HG02973 (cell line): ENCODE measurements around the gene ERGIC1.
"Not testable (repeated sequence)": the region's sequence is repeated elsewhere in the genome, so short reads cannot be mapped to it uniquely, and the experiment has no call there.

ENCODE experiments used
- ATAC-seq: cut with Tn5 transposase; IDR thresholded peaks from one replicate; pipeline ENCODE4 v1.9.1; 2021; ENCODE audit warnings: moderate library complexity; ENCODE audit not compliant: unreplicated experiment

The ERGIC1 gene, protein sequence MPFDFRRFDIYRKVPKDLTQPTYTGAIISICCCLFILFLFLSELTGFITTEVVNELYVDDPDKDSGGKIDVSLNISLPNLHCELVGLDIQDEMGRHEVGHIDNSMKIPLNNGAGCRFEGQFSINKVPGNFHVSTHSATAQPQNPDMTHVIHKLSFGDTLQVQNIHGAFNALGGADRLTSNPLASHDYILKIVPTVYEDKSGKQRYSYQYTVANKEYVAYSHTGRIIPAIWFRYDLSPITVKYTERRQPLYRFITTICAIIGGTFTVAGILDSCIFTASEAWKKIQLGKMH

DNA sequence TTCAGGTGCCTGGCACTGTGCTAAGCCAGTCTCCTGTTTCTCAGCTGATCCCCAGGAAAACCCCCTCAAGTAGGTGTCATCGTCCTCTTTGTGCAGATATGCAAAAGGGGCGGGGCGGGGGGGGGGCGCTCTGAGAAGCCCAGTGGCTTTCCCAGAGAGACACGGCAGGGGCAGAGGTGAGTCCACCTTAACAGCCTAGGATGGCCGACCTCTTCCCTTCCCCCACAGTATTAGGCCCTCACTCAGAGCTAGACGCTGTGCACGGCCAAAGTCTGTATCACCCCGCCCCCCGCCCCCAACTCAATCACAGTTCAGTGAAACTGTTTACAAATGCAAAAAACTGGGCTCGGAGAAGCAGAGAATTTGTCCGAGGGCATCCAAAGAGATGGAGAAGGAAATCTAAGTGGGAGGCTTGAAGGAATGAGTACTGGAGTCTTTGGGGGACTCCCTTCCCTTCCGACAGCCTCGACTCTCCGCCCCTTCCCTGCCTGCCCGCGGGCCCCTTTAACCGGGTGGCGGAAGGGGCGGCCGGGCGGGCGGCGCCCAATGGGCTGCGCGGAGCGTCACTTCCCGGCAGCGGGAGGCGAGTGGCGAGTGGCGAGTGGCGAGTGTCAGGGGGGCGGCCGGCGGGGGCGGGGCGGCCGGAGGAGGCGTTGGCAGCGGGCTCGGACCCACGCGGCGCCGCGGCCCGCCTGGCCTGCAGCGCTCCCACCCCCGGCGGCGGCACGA, at the start of gene ERGIC1:
TSS of gene ERGIC1 (plus strand) at position 566 of the 729 bp plus-strand sequence. CDS start at position 729, 163 bp downstream.
- peak; percentile 68 for ATAC-seq

DNA sequence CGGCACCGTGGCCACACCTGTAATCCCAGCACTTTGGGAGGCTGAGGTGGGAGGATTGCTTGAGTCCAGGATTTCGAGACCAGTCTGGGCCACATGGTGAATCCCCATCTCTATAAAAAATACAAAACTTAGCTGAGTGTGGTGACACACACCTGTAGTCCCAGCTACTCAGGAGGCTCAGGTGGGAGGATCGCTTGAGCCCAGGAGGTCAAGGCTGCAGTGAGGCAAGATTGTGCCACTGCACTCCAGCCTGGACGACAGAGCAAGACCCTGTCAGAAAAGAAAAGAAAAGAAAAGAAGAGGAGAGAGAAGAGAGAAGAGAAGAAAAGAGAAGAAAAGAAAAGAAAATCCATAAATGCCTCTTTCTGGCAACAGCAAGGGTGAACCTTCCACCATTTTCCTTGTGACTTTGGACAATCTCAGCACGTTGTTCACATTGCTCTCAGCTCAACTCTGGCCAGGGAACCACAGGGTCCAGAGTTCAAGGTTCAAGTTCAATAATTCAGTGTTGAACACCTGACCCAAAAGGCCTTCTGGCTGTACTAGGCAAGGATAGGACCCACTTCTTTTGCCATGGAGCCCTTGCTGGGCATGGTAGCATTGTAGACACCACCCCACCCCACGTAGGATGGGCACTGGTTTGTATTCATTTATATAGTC, 48.5 kb upstream of the ERGIC1 start:
- no peak for ATAC-seq

DNA sequence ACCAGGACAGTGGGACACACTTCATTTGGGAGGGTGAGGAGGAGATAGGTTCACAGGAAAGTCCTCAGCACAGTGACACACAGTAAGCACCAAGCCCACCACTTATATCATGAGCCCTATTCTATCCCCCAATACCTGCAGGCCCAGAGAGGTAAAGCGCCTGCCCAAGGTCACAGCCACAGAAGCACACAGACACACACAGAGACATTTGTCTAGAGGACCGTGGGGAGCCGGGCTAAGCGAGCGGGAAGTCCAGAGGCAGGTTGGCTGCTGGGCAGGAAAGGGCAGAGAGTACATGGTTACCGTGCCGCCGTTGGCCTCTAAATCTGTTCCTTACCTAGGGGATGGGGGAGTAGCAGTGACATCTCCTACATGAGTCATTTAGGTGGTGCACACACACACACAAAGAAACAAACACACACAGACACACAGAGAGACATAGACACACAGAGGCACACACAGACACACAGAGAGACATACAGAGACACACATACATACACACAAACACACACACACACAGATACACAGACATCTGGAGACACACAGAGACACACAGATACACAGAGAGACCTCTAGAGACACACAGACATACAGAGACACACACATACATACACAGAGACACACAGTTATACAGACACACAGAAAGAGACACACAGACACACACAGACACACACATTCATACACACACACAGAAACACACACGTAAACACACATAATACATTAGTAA, 47.2 kb upstream of the ERGIC1 start:
- no peak for ATAC-seq

DNA sequence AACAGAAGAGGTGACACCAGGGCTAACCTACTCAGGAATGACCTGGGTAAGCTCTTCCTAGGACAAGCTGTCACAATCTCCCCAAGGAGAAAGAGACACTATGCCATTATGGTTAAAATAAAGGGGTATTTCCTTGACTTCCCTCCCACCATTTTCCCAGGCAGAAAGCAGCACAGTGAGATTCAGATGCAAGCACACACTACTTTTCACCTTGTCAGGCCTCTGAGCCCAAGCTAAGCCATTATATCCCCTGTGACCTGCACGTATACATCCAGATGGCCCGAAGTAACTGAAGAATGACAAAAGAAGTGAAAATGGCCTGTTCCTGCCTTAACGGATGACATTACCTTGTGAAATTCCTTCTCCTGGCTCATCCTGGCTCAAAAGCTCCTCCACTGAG, 46.5 kb upstream of the ERGIC1 start:
- not testable (repeated sequence) for ATAC-seq

DNA sequence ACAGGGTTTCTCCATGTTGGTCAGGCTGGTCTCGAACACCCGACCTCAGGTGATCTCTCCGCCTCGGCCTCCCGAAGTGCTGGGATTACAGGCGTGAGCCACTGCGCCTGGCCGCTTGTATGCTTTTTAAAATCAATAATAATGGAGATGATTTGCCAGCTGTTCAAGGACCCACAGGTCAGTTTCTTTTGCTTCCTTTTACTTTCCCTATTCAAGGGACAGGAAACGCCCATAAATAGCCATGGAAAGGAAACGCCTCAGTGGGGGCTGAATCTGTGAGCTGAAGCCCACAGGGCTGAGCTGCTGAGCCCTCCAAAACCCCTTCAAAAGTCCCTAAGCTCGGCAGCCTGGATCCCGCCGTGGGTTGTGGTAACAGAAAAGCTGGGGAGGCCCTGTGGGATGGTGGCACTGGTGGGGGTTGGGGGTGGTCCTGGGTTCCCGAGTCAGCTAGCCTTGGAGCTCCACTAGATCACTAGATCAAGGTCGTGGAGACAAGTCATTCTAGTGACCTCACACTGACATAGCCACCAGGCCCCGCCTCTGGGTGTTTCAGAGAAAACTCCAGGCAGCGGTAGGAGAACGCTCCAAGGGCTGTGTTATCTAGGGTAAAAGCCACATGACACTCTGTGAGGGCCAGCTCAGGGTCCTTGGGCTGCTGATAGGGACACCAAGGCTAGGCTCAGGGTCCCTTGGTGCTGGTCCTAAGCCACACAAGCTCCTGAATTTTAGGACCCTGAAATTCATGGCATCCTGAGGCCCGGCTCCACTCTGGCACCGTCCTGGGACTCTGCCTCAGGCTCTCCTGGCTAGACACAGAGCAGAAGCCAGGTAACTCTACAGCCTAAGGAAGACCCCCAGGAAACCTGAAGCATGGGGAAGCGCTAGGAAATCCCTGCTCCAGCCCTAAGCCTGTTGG, 45.0 kb upstream of the ERGIC1 start:
- no peak for ATAC-seq

DNA sequence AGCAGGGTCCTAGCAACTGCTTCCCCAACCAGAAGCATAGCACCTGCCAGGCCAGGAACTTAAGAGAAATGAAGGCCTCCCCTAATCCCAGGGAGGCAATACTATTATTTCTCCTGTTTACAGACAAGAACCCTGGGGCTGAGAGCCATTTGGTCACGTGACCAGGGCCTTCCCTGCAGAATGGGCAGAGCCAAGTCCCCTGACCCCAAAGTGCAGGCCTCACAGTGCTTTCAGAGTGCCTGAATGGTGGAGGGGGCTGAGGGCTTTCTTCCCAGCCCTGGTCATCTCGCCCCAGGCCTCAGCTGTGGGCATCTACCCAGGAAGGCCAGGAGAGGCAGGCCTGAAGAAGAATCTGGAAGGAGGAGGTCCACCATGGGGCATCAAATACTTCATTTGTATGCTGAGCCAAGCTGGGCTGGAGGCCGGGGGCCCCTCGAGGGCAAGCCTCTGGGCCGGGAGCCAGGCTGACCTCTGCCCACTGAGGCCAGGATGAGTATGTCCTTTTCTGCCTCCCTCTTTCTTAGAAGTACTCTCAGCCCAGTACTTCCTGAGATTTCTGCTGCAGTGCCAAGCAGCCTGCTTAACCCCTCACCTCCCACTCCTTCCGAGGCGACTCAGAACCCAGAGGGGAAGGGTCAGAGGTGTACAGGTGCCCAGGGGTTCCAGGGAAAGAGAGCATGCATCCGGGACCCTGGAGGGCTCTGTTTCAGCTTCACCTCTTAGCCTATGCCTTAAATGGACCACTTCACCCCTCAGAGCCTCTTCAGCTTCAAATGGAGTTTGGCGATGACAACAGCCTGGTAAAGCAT, 44.2 kb upstream of the ERGIC1 start:
- ATAC-seq: no peak

DNA sequence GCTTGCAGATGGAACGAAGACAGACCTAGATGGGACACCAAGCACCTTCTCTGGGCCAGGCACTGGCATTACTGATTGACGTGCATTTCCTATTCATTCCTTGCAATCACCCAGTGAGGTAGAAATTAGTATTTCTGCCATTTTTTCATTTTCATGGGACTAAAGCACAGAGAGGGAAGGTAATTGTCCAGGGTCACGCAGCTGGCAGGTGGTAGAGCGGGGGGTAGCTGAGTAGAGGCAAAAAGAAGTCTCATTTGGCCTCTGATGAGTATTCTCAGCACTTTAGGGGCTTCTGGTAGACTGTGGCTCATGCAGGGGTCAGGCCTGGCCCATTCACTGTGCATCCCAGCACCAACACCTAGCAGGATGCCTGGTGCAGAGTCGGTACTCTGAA, 43.6 kb upstream of the ERGIC1 start:
- ATAC-seq: no peak

DNA sequence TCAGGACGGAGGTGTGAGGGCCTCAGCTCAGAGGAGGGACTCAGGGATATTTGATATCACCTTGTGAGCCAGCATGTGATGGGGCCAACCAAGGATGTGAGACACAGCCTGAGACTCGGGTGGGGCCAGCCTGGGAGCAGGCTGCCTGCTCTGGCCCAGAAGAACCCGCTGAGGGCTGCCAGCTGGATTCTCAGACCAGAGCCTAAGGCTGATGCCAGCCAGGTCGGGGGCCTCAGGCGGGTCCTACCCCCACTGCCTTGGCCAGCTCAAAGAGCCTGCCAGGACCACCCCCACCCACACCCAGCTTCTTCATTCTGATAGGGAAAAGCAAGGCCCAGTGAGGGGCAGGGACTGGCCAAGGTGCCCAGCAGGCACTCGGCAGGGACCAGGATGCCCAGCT, 42.8 kb upstream of the ERGIC1 start:
- no peak for ATAC-seq

DNA sequence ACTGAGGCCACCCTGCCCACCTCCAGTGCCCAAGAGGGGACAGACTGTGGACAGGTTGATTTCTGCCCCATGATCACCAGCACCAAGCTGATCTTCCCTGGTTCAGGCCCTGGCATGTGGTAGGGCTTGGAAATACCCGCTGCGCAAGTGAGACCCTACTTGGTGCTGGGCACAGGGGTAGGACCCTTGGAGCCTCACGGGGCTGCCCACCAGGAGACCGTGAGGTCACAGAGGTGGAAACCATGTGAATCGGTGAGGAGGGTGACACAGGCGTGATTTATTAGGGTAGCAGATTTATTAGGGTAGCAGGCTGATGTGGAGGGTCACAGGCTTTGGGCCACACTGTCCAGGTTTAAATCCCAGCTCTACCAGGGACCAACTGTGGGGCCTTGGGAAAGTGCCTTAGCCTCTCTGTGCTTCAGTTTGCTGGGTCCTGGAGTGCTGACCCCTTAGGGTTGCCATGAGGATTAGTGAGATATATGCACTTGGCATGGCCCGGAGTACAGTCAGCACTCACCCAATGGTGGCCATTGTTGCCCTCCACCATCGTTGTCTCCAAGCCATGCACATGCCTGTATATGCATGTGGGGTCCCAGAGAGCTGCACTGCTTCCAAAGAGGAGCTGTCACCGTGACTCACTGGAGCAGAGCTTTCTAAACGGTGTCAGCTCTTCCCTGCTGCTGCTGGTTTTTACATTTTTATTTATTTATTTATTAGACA, 42.2 kb upstream of the ERGIC1 start:
- ATAC-seq: no peak

DNA sequence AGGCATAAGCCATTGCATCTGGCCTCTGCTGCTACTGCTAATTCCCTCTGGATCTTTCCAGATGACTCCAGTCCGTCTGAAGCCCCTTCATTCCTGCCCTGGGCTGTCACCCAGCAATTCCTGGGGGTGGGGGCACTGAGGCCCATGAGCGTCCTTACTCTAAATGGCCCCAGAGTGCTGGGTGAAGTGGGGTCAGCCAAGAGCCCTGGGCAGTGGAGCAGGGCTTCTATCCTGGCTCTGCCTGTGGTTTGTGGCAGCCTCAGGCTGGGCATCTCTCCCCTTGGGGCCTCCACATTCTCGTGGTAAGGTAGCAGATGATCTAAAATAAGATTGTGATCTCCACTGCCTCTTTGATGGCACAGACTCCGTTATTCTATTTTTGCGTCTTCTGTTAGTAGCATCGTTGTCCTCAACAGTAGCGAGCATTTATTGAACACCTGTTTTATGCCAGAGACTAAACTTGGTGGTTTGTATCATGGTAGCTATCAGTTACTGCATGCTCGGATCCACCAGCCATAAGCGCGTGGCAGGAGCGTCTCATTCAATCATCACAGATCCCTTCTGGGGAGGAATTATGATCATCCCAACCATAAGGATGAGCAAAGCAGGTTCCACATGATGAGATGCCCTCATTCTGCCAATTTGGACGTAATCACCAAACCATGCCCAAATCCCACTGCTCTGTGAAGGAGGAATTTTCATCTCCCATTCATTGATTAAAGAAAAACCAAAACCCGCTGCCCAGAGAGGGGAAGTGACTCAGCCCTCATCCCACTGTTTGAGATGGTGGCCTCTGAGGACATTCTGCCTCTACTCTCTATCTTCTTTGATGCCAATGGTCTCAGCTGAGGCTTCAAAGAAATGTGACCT, 41.1 kb upstream of the ERGIC1 start:
- ATAC-seq: no peak

DNA sequence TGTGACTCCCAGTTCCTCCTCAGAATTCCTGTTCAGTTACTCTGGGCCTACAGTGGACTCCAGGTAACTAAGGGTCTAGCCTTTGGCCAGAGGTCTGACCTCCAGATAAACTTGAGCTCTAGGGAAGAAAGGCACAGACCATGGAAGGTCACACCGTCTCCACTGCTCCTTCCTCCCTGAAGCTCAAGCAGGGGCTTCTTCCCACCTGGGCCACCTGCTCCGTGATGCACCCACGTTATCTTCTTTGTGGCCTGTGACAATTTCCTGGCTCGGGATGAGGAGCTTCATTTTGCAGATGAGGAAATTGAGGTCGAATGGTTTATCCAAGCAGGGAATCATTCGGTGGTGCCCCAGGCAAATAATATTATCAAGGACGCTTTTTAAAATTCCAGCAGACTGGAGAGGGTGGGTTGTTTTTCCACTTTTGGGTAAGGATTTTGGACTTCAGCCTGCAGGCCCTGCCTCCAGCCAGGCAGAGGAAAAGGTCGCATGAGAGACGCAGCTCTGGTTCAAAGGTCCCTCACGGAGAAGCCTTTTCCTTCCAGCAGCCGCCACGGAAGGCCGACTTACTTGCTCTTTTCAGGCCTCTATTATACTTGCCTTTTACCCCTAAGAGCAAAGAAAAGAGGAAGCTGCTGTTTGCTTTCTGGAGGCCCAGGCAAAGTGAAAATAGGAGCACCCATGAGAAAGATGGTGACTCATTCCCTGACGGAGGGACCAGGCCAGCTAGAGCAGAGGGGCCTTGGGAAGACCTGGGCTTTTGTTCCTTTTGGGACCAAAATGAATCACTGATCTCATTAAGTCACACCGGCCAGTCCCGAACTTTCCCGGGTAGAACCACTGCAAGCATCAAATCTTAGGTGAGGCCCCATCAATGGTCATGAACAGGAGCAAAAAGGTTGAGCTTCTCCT, 40.2 kb upstream of the ERGIC1 start:
- ATAC-seq: no peak

DNA sequence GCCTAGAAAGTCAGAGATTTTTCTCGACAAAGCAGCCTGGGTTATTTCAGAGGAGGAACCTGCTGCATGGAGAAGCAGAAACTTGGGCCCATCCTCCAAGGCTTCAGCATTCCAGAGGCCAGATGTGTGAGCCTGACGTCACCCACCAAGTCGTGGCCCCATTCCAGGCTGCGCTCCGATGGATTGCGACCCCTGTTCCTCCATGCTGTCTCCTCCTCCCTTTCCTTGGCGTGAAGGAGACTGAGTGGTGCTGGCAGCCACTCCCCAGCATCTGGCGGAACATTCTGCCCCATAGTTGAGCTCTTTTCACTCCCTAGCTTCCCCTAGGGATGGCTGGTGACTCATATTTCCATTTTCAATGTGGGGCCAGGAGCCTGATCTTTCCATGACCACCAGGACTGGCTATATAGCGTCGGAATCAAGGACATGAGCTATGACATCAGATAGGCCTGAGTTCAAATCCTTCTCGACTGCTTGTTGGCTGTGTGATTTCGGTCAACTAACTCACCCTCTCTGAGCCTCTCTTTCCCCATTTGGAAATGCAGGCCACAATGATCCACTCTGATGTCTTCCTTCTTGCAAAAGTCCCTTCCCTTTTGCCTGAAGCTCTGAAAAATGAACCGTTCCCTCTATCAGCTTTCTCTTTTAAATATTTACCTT, 38.6 kb upstream of the ERGIC1 start:
- ATAC-seq: no peak

DNA sequence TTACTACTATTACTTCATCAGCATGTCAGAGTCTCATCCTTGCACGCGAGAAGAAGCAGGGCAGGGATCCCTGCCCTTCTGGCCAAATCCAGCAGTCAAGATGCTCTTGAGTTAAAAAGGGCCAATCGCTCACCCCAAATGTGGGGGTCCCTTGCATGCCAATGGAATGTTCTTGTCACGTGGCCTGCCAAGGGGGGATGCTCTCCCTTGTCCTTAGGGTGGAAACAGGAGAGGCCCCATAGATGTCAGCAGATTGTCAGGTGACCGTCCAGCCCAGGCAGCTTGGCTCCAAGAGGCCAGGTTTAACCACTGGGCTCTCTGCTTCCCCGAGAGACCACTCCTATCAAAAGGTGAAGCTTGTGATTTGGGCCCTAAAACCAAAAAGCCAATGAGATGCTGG, 37.7 kb upstream of the ERGIC1 start:
- no peak for ATAC-seq

DNA sequence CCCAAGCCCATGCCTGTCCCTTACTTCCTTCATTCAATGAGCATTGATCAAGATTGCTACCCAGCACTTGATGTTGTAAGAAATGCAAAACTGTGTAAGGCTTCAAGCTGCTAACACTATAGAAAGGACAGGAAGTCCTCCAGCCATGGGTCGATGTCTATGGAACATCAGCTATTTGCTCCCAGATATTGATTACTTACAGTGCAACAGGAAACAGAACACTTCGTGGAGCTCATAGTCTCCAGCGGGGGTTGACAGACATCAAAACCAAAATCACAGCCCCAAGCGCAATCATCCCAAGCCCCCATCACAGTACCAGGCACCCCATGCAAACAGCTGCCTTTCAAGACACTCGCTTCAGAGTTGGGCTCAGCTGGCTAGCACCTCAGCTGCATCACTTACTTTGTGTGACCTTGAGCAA, 36.3 kb upstream of the ERGIC1 start:
- no peak for ATAC-seq

DNA sequence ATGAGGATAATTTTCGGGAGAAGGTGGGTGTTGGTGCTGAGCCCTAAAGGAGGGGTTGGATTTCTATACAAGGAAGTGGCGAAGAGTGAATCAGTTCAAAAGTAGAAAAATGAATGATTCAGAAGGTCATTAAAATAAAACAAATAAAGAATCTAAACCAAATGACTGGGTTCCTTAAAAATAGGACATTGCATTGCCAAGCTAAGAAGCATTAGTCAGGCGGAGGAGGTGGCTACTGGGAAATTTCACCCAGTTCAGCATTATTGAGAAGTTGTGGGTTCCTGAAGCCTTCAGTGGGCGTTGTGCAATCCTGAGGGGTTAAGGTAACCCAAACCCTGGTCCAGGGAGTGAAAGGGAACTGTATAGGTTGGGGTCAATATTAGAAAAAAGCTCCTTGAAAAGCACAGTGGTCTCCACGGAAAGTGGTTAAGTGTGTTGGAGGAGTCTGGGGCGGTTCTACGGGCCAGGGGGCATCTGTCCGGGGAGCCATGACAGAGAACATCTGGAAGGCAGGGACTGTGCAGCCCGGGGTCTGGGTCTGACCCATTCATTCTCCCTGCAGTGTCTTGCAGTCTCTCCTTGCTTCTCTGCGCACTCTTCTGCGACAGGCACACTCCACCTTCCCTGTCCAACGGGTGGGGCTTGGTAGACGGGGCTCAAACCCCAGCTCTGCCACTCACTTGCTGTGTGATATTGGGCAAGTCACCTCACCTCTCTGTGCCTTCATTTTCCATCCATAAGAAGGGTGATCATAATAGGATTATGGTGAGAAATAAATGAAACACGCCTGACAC, 35.4 kb upstream of the ERGIC1 start:
- no peak for ATAC-seq

DNA sequence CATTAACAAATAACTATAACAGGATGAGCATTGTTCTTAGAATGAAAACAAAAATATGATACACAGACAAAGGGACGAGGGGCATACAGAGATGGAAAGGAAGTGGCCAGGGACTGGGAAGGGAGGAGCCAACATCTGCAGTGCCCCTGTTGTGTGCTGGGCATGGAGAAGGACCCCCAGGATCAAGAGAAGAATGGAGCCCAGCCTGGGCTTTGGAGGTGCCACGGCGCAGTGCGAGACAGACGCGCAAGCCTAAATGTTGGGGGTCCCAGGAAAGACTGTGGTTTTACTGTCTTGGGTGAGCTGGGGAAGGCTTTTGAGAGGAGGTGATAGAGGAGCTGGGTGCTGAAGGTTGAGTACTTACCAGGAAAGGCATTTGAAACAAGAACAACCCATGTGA, 34.6 kb upstream of the ERGIC1 start:
- ATAC-seq: no peak
